HepG2 (cell line): ENCODE measurements around the gene TXNL4A. TPM values are rescaled to one million over a fixed set of nuclear protein-coding genes. Genes with fewer than 3 reads are reported as not detected.

Experiments used
- AGO2 ChIP-seq: fragments of 200-400 bp; formaldehyde crosslinking; optimal IDR thresholded peaks from 2 replicates; pipeline ENCODE3; 2017; ENCODE audit warnings: mild to moderate bottlenecking, low read depth, low read length, moderate library complexity
- HES4 ChIP-seq: sonication (generic); formaldehyde crosslinking; IDR thresholded peaks from 2 replicates; pipeline ENCODE4 v1.9.0; 2021; ENCODE audit warnings: mild to moderate bottlenecking, missing genetic modification reagents, borderline replicate concordance
- NFYC ChIP-seq: IDR thresholded peaks from 2 replicates; pipeline ENCODE4 v1.6.1; 2016; ENCODE audit warnings: missing genetic modification reagents, missing compliant biosample characterization
- NPAS2 ChIP-seq: sonication (generic); formaldehyde crosslinking; IDR thresholded peaks from 2 replicates; pipeline ENCODE4 v1.8.0; 2022; ENCODE audit warnings: mild to moderate bottlenecking, missing genetic modification reagents, borderline replicate concordance
- RBM39 ChIP-seq: fragments of 200-400 bp; formaldehyde crosslinking; IDR thresholded peaks from one replicate; pipeline ENCODE4 v1.6.1; 2018; ENCODE audit warnings: antibody characterized with exemption, mild to moderate bottlenecking, low read depth, low read length; ENCODE audit not compliant: poor library complexity, severe bottlenecking
- REPIN1 ChIP-seq: sonication (generic); formaldehyde crosslinking; IDR thresholded peaks from 2 replicates; pipeline ENCODE4 v1.8.0; 2022; ENCODE audit warnings: missing genetic modification reagents, low read depth, mild to moderate bottlenecking, borderline replicate concordance
- SIN3A ChIP-seq: IDR thresholded peaks from 2 replicates; pipeline ENCODE4 v1.6.1; 2011; ENCODE audit warnings: low read depth, mild to moderate bottlenecking, control low read depth, low read length, borderline replicate concordance
- SNAPC5 ChIP-seq: sonication (generic); formaldehyde crosslinking; IDR thresholded peaks from 2 replicates; pipeline ENCODE4 v1.8.1; 2023; ENCODE audit warnings: mild to moderate bottlenecking, missing genetic modification reagents, borderline replicate concordance
- TCF12 ChIP-seq, 2 experiments: fragments of 450-650 bp in 1 of 2; sonication (generic) in 1 of 2; formaldehyde crosslinking in 1 of 2; IDR thresholded peaks; 2 replicates each; pipeline versions ENCODE4 v1.6.1 to v1.8.0; 2017 to 2022; ENCODE audit warnings: antibody characterized with exemption in 1 of 2, mild to moderate bottlenecking in 1 of 2, missing genetic modification reagents in 1 of 2, moderate library complexity in 1 of 2
- TCF7L2 ChIP-seq: IDR thresholded peaks from 2 replicates; pipeline ENCODE4 v1.6.1; 2011; ENCODE audit warnings: mild to moderate bottlenecking, low read depth, low read length, moderate library complexity
- TGIF2 ChIP-seq: IDR thresholded peaks from 2 replicates; pipeline ENCODE4 v1.6.1; 2016; ENCODE audit warnings: control low read depth, missing compliant biosample characterization
- ZNF10 ChIP-seq: sonication (generic); formaldehyde crosslinking; IDR thresholded peaks from 2 replicates; pipeline ENCODE4 v1.4.0; 2020; ENCODE audit warnings: mild to moderate bottlenecking, low read depth, missing genetic modification reagents, borderline replicate concordance
- ZNF3 ChIP-seq: IDR thresholded peaks from 2 replicates; pipeline ENCODE4 v1.7.0; 2017; ENCODE audit warnings: inconsistent platforms
- ZNF780A ChIP-seq: sonication (generic); formaldehyde crosslinking; IDR thresholded peaks from 2 replicates; pipeline ENCODE4 v1.8.0; 2022; ENCODE audit warnings: mild to moderate bottlenecking, missing genetic modification reagents, moderate library complexity
- ZNF792 ChIP-seq: IDR thresholded peaks from 2 replicates; pipeline ENCODE4 v1.6.1; 2016
- ZSCAN21 ChIP-seq: sonication (generic); formaldehyde crosslinking; IDR thresholded peaks from 2 replicates; pipeline ENCODE4 v1.8.0; 2022; ENCODE audit warnings: mild to moderate bottlenecking, missing genetic modification reagents, moderate library complexity, borderline replicate concordance
- ZSCAN31 ChIP-seq: sonication (generic); formaldehyde crosslinking; IDR thresholded peaks from 2 replicates; pipeline ENCODE4 v1.5.0; 2020; ENCODE audit warnings: low read depth, mild to moderate bottlenecking, missing genetic modification reagents
- polyA plus RNA-seq, 8 experiments: library from polyadenylated mRNA; depleted of rRNA in 3 of 8; stranded (reverse) in 7 of 8; unstranded in 1 of 8; fragments of >200 nt; fragmentation: Illumina TruSeq in 4 of 8; extraction: Trizol in 4 of 8; gene quantifications; 2 replicates each; pipeline versions ENCODE4 v1.2.1 to v1.2.3, GENCODE V29; 2011 to 2016; ENCODE audit warnings: low read depth in 4 of 8, missing spikeins in 1 of 8, mixed read lengths in 1 of 8; ENCODE audit not compliant: insufficient read depth in 1 of 8
- total RNA-seq, 5 experiments: library from RNA; depleted of rRNA; stranded (reverse); fragments of >200 nt; fragmentation: Illumina TruSeq; extraction: Trizol; gene quantifications; 2 replicates each; pipeline ENCODE4 v1.2.3, GENCODE V29; 2016; ENCODE audit warnings: low read depth in 1 of 5
- TF ChIP-seq, protein P1 (sequence below): sonication (generic); formaldehyde crosslinking; IDR thresholded peaks from 2 replicates; pipeline ENCODE4 v1.4.0; 2020; ENCODE audit warnings: missing genetic modification reagents
- TF ChIP-seq, protein P2 (sequence below): sonication (generic); formaldehyde crosslinking; IDR thresholded peaks from 2 replicates; pipeline ENCODE4 v1.5.1; 2020; ENCODE audit warnings: missing genetic modification reagents, mild to moderate bottlenecking, borderline replicate concordance
- TF ChIP-seq, protein P3 (sequence below): sonication (generic); formaldehyde crosslinking; conservative IDR thresholded peaks from 2 replicates; pipeline ENCODE4 v1.8.0; 2022; ENCODE audit warnings: mild to moderate bottlenecking, moderate library complexity, missing genetic modification reagents

Gene TXNL4A
- total and polyA plus RNA-seq, 2 of the 13 experiments (the other 11 are each of a cell fraction or from before 2014, with no cell fraction given): 172 to 202 TPM

DNA sequence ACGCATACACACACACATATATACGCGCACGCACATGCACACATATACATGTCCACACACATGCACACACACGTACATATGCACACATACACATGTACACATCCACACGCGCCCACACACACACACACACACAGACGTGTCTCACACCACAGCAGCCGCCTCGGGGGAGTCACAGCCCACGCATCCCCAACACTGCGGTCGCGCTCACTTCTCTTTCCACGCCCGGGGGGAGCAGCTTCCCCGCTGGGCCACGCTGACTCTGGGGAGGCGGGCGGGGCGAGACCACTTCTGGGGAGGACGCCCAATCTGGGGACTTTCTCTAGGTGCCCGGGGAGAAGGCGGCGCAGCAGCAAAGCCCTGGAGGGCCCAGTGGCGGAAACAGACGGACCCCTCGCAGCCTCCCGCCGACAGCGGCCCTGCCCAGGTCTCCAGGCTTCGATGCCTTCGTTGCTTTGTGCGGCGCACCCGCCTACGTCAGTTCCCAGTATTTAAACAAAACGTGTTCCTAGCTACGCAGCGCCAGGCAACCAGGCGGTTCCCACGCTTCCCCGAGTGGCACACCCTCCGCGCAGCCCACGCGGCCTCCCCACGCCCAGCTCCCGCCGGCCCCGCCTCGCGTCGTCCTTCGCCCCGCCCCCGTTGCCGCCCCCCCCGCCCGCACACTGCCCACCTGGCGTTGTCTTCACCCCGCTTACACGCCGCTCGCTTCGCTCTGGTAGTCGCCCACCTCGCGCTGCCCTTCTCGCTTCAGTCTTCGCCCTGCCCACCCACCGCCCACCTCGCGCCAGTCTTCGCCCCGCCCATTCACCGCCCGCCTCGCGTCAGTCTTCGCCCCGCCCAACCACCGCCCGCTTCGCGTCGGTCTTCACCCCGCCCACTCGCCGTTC is 45.1 kb upstream of the TXNL4A start (continued):
- TF ChIP-seq SIN3A (peak; percentile 65; the same call in 1 of the 2 replicates), RBM39 (no peak), ZNF3 (CRISPR knock-in tag) (no peak), HES4 (CRISPR knock-in tag) (peak; percentile 85), ZNF792 (CRISPR knock-in tag) (0 out of 2 replicates have a peak, but pooled peaks have one; percentile 17), NPAS2 (CRISPR knock-in tag) (no peak), ZSCAN21 (no peak), ZSCAN31 (peak; percentile 75; the same call in 1 of the 2 replicates), AGO2 (peak; percentile 44), NFYC (CRISPR knock-in tag) (no peak), TCF7L2 (no peak), SNAPC5 (CRISPR knock-in tag) (no peak), TCF12 (IDR thresholded peaks at IDR 0.05) (no peak), TCF12 (CRISPR knock-in tag; IDR thresholded peaks at IDR 0.05) (no peak), REPIN1 (CRISPR knock-in tag) (no peak), ZNF10 (CRISPR knock-in tag) (no peak), TGIF2 (CRISPR knock-in tag) (no peak), ZNF780A (CRISPR knock-in tag) (0 out of 2 replicates have a peak, but pooled peaks have one; percentile 29)
- TF ChIP-seq, protein P1, sequence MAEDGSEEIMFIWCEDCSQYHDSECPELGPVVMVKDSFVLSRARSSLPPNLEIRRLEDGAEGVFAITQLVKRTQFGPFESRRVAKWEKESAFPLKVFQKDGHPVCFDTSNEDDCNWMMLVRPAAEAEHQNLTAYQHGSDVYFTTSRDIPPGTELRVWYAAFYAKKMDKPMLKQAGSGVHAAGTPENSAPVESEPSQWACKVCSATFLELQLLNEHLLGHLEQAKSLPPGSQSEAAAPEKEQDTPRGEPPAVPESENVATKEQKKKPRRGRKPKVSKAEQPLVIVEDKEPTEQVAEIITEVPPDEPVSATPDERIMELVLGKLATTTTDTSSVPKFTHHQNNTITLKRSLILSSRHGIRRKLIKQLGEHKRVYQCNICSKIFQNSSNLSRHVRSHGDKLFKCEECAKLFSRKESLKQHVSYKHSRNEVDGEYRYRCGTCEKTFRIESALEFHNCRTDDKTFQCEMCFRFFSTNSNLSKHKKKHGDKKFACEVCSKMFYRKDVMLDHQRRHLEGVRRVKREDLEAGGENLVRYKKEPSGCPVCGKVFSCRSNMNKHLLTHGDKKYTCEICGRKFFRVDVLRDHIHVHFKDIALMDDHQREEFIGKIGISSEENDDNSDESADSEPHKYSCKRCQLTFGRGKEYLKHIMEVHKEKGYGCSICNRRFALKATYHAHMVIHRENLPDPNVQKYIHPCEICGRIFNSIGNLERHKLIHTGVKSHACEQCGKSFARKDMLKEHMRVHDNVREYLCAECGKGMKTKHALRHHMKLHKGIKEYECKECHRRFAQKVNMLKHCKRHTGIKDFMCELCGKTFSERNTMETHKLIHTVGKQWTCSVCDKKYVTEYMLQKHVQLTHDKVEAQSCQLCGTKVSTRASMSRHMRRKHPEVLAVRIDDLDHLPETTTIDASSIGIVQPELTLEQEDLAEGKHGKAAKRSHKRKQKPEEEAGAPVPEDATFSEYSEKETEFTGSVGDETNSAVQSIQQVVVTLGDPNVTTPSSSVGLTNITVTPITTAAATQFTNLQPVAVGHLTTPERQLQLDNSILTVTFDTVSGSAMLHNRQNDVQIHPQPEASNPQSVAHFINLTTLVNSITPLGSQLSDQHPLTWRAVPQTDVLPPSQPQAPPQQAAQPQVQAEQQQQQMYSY: no peak
- TF ChIP-seq, protein P2, sequence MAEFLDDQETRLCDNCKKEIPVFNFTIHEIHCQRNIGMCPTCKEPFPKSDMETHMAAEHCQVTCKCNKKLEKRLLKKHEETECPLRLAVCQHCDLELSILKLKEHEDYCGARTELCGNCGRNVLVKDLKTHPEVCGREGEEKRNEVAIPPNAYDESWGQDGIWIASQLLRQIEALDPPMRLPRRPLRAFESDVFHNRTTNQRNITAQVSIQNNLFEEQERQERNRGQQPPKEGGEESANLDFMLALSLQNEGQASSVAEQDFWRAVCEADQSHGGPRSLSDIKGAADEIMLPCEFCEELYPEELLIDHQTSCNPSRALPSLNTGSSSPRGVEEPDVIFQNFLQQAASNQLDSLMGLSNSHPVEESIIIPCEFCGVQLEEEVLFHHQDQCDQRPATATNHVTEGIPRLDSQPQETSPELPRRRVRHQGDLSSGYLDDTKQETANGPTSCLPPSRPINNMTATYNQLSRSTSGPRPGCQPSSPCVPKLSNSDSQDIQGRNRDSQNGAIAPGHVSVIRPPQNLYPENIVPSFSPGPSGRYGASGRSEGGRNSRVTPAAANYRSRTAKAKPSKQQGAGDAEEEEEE (CRISPR knock-in tag): no peak
- TF ChIP-seq, protein P3, sequence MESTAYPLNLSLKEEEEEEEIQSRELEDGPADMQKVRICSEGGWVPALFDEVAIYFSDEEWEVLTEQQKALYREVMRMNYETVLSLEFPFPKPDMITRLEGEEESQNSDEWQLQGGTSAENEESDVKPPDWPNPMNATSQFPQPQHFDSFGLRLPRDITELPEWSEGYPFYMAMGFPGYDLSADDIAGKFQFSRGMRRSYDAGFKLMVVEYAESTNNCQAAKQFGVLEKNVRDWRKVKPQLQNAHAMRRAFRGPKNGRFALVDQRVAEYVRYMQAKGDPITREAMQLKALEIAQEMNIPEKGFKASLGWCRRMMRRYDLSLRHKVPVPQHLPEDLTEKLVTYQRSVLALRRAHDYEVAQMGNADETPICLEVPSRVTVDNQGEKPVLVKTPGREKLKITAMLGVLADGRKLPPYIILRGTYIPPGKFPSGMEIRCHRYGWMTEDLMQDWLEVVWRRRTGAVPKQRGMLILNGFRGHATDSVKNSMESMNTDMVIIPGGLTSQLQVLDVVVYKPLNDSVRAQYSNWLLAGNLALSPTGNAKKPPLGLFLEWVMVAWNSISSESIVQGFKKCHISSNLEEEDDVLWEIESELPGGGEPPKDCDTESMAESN (CRISPR knock-in tag): no peak
